GM18519 (cell line): ENCODE measurements around the gene DIAPH2.

Experiments
- ATAC-seq: cut with Tn5 transposase; IDR thresholded peaks from one replicate; pipeline ENCODE4 v1.9.1; 2021; ENCODE audit warnings: mild to moderate bottlenecking, moderate library complexity; ENCODE audit not compliant: unreplicated experiment, low FRiP score

DIAPH2 gene

GRCh38 chrX:96918864-96919263 is 234.2 kb downstream of the DIAPH2 start:
- no peak for ATAC-seq

GRCh38 chrX:96919672-96920071 is 235.0 kb downstream of the DIAPH2 start:
- ATAC-seq = no peak

GRCh38 chrX:96924581-96924980 is 239.9 kb downstream of the DIAPH2 start:
- ATAC-seq = no peak

- no peak for ATAC-seq
Observed at GRCh38 chrX:96929036-96929435, 244.4 kb downstream of the DIAPH2 start.

- ATAC-seq = no peak
Observed at GRCh38 chrX:96957718-96958117, 273.1 kb downstream of the DIAPH2 start.

GRCh38 chrX:96971812-96972211 is 287.2 kb downstream of the DIAPH2 start:
- no peak for ATAC-seq

- ATAC-seq = no peak
Observed at GRCh38 chrX:96978906-96979305, 294.3 kb downstream of the DIAPH2 start.

GRCh38 chrX:96979766-96980165 is 295.1 kb downstream of the DIAPH2 start:
- no peak for ATAC-seq

GRCh38 chrX:96982161-96982560 is 297.5 kb downstream of the DIAPH2 start:
- ATAC-seq = no peak

GRCh38 chrX:96984538-96984937 is 299.9 kb downstream of the DIAPH2 start:
- ATAC-seq = no peak

- ATAC-seq = no peak
Observed at GRCh38 chrX:96985046-96985445, 300.4 kb downstream of the DIAPH2 start.

GRCh38 chrX:96987228-96987627 is 302.6 kb downstream of the DIAPH2 start:
- ATAC-seq = no peak

GRCh38 chrX:96989830-96990571 is 305.4 kb downstream of the DIAPH2 start:
- ATAC-seq = no peak

GRCh38 chrX:96994093-96994492 is 309.5 kb downstream of the DIAPH2 start:
- no peak for ATAC-seq

GRCh38 chrX:96997196-96997595 is 312.6 kb downstream of the DIAPH2 start:
- no peak for ATAC-seq

- ATAC-seq = no peak
Observed at GRCh38 chrX:97000682-97001368, 316.2 kb downstream of the DIAPH2 start.

- ATAC-seq = no peak
Observed at GRCh38 chrX:97006167-97006566, 321.5 kb downstream of the DIAPH2 start.

- no peak for ATAC-seq
Observed at GRCh38 chrX:97009391-97009790, 324.7 kb downstream of the DIAPH2 start.

GRCh38 chrX:97011540-97011939 is 326.9 kb downstream of the DIAPH2 start:
- ATAC-seq = no peak

- no peak for ATAC-seq
Observed at GRCh38 chrX:97016106-97016505, 331.5 kb downstream of the DIAPH2 start.

GRCh38 chrX:97021680-97022079 is 337.0 kb downstream of the DIAPH2 start:
- ATAC-seq = no peak

- ATAC-seq = no peak
Observed at GRCh38 chrX:97026406-97026805, 341.8 kb downstream of the DIAPH2 start.
